Neural progenitor cell (in vitro differentiated cells): ENCODE results near the gene HS3ST5.

Source experiments
- CTCF ChIP-seq: fragments of 200-600 bp; sonication (generic); IDR thresholded peaks from 2 replicates; pipeline ENCODE4 v1.5.1; 2017; ENCODE audit warnings: antibody characterized with exemption, mild to moderate bottlenecking
- EZH2 ChIP-seq: fragments of 200-600 bp; sonication (generic); IDR thresholded peaks from 2 replicates; pipeline ENCODE4 v1.6.1; 2017; ENCODE audit warnings: antibody characterized with exemption, mild to moderate bottlenecking, moderate library complexity
- EZH2phosphoT487 ChIP-seq: fragments of 200-600 bp; sonication (generic); IDR thresholded peaks from 2 replicates; pipeline ENCODE4 v1.6.1; 2017; ENCODE audit warnings: antibody characterized with exemption

GRCh38 chr6:114157848-114158247 lies 185.0 kb downstream of the HS3ST5 start:
- TF ChIP-seq CTCF (no peak), EZH2phosphoT487 (no peak), EZH2 (no peak)
